Fibroblast of lung (primary cell): ENCODE results near the gene CLASP1. TPM values are rescaled to one million over a fixed set of nuclear protein-coding genes. Genes with fewer than 3 reads are reported as not detected.
A peak's percentile ranks its signal among the peaks of the same experiment; 100 is the strongest.

Source experiments
- DNase-seq, 2 donors: peaks; one replicate each; pipeline versions ENCODE4 v3.0.0 to v3.0.0-alpha.2; 2010; ENCODE audit warnings: low read depth in 2 of 2
- H2AFZ ChIP-seq: 2 replicates; pipeline ENCODE4 v1.5.1; 2012; ENCODE audit warnings: low read length, control low read depth, inconsistent platforms
- H3K27ac ChIP-seq: 2 replicates; pipeline ENCODE4 v1.5.1; 2011; ENCODE audit warnings: low read length, control low read depth; ENCODE audit not compliant: insufficient read depth
- H3K27me3 ChIP-seq: 2 replicates; pipeline ENCODE4 v1.5.1; 2011; ENCODE audit warnings: mild to moderate bottlenecking, low read length; ENCODE audit not compliant: control insufficient read depth, insufficient read depth
- H3K36me3 ChIP-seq: 2 replicates; pipeline ENCODE4 v1.5.1; 2011; ENCODE audit warnings: low read length; ENCODE audit not compliant: control insufficient read depth, insufficient read depth
- H3K4me1 ChIP-seq: 2 replicates; pipeline ENCODE4 v1.5.1; 2011; ENCODE audit warnings: low read length; ENCODE audit not compliant: control insufficient read depth, insufficient read depth; ENCODE audit errors: extremely low read depth
- H3K4me2 ChIP-seq: 2 replicates; pipeline ENCODE4 v1.5.1; 2011; ENCODE audit warnings: low read length, control low read depth; ENCODE audit not compliant: insufficient read depth; ENCODE audit errors: extremely low read depth
- H3K4me3 ChIP-seq, 4 experiments: fragments of 200-600 bp in 1 of 4; sonication (generic) in 1 of 4; replicated peaks in 1 of 4; 2 replicates each; pipeline ENCODE4 v1.5.1; 2011 to 2016; ENCODE audit warnings: low read length in 4 of 4, low read depth in 3 of 4, mild to moderate bottlenecking in 3 of 4, control low read depth in 2 of 4, inconsistent platforms in 1 of 4, mixed read lengths in 1 of 4; ENCODE audit not compliant: insufficient read depth in 1 of 4; ENCODE audit errors: control extremely low read depth in 1 of 4
- H3K79me2 ChIP-seq: 2 replicates; pipeline ENCODE4 v1.5.1; 2012; ENCODE audit warnings: mild to moderate bottlenecking, low read length, inconsistent platforms; ENCODE audit not compliant: control insufficient read depth, insufficient read depth
- H3K9ac ChIP-seq: 2 replicates; pipeline ENCODE4 v1.5.1; 2011; ENCODE audit warnings: mild to moderate bottlenecking, low read length, control low read depth; ENCODE audit not compliant: insufficient read depth
- H3K9me3 ChIP-seq: 2 replicates; pipeline ENCODE4 v1.5.1; 2012; ENCODE audit warnings: low read depth, low read length; ENCODE audit not compliant: control insufficient read depth, insufficient read depth
- H4K20me1 ChIP-seq: 2 replicates; pipeline ENCODE4 v1.5.1; 2011; ENCODE audit warnings: low read length; ENCODE audit not compliant: control insufficient read depth, insufficient read depth; ENCODE audit errors: extremely low read depth
- EZH2 ChIP-seq: IDR thresholded peaks from 2 replicates; pipeline ENCODE4 v1.5.1; 2012; ENCODE audit warnings: low read length, control low read depth, mild to moderate bottlenecking; ENCODE audit errors: missing control alignments
- polyA plus RNA-seq, 2 donors: library from polyadenylated mRNA; depleted of rRNA in 1 of 2; stranded (reverse) in 1 of 2; unstranded in 1 of 2; fragments of >200 nt; gene quantifications; 2 replicates each; pipeline ENCODE4 v1.2.1, GENCODE V29; 2011 to 2012; ENCODE audit warnings: missing spikeins in 1 of 2
- total RNA-seq: library from RNA; depleted of rRNA; stranded (reverse); fragments of >200 nt; gene quantifications from 2 replicates; pipeline ENCODE4 v1.2.1, GENCODE V29; 2014
- TF ChIP-seq, protein P1 (sequence below), 2 donors: IDR thresholded peaks in 1 of 2; conservative IDR thresholded peaks in 1 of 2; 1 replicate in 1 of 2; 2 replicates in 1 of 2; pipeline ENCODE4 v1.5.1; 2011 to 2012; ENCODE audit warnings: low read length in 2 of 2, control low read depth in 1 of 2, inconsistent platforms in 1 of 2, low read depth in 1 of 2, mild to moderate bottlenecking in 1 of 2

CLASP1 gene
- total and polyA plus RNA-seq, 2 donors (not counting 1 experiment from before 2014, with no cell fraction given): 6.0 to 48.4 TPM

DNA sequence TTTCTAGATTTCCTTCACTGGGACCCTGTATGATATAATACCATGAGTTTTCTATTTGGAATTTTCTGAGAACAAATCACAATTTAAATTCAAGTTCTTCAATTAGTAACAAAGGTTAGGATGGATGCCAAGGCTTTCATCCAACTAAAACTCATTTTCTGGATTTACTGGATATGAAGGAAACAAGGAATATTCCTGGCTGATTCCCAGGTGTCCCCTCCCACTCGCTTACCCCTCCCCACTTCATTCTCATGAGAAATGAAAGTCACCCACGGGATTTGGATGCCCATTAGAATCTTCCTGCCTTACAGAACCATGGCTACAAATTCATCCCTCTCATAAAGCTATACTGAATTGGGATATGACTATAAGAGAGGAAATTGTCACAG lies 78.6 kb downstream of the CLASP1 start:
- TF ChIP-seq, protein P1, sequence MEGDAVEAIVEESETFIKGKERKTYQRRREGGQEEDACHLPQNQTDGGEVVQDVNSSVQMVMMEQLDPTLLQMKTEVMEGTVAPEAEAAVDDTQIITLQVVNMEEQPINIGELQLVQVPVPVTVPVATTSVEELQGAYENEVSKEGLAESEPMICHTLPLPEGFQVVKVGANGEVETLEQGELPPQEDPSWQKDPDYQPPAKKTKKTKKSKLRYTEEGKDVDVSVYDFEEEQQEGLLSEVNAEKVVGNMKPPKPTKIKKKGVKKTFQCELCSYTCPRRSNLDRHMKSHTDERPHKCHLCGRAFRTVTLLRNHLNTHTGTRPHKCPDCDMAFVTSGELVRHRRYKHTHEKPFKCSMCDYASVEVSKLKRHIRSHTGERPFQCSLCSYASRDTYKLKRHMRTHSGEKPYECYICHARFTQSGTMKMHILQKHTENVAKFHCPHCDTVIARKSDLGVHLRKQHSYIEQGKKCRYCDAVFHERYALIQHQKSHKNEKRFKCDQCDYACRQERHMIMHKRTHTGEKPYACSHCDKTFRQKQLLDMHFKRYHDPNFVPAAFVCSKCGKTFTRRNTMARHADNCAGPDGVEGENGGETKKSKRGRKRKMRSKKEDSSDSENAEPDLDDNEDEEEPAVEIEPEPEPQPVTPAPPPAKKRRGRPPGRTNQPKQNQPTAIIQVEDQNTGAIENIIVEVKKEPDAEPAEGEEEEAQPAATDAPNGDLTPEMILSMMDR (conservative IDR thresholded peaks at IDR 0.05 in 1 of 2, IDR thresholded peaks at IDR 0.05 in 1 of 2; ENCODE audit: low read depth in 1 of 2, low read length in 2 of 2): no peak
- no peak for TF ChIP-seq EZH2
- no peak overlapping the region for H3K9ac ChIP-seq
- no peaks in the 10 kb centered on the region for H3K9me3 ChIP-seq
- H4K20me1 ChIP-seq: no peaks in the 10 kb centered on the region
- H3K4me1 ChIP-seq: no peaks in the 10 kb centered on the region
- H2AFZ ChIP-seq: no peak overlapping the region
- peaks cover 5% of the 10 kb centered on the region for H3K79me2 ChIP-seq
- no peaks in the 10 kb centered on the region for H3K36me3 ChIP-seq
- H3K27ac ChIP-seq: no peak overlapping the region
- no peaks in the 10 kb centered on the region for H3K27me3 ChIP-seq
- H3K4me2 ChIP-seq: no peak overlapping the region
- no peak overlapping the region for H3K4me3 ChIP-seq
- peak in 1 of 2 donors; percentile 44 for DNase-seq

DNA sequence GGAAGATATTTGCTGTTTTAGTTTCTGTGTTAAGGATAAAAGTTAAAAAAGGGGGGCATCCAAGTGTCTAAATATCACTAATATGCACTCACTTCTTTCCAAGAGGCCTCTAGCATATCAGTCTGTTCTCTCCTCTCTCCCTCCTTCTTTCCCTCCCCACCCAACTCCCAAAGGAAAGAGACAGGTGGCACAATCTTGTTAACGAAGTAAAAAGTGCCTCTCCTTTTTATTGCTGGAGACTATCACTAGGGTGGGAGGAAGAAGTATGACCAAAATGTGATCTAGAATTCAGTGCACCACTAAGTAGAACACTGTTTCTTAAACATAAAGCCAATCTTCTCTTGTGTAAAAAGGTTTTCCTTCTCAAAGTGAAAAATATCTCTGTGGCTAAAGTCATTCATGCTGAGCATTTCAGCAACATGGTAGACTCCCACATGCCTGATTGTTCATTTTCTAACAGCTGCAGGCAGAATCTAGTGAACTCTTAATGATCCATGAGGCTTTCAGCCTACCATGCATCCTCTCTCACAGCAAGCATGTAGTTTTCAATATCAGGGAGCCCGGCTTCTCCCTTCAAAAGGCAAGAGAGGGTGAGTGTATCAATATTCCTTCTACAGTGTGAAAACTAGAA lies 79.1 kb downstream of the CLASP1 start:
- no peak overlapping the region for H3K4me3 ChIP-seq
- no peak overlapping the region for H3K9ac ChIP-seq
- no peaks in the 10 kb centered on the region for H3K27me3 ChIP-seq
- no peaks in the 10 kb centered on the region for H3K9me3 ChIP-seq
- DNase-seq: peak in 1 of 2 donors; percentile 21
- peaks cover 6% of the 10 kb centered on the region for H3K79me2 ChIP-seq
- no peak overlapping the region for H2AFZ ChIP-seq
- TF ChIP-seq, protein P1 (conservative IDR thresholded peaks at IDR 0.05 in 1 of 2, IDR thresholded peaks at IDR 0.05 in 1 of 2; ENCODE audit: low read depth in 1 of 2, low read length in 2 of 2): no peak
- H3K36me3 ChIP-seq: no peaks in the 10 kb centered on the region
- H3K27ac ChIP-seq: no peak overlapping the region
- H4K20me1 ChIP-seq: no peaks in the 10 kb centered on the region
- no peak overlapping the region for H3K4me2 ChIP-seq
- no peaks in the 10 kb centered on the region for H3K4me1 ChIP-seq

GRCh38 chr2:121567957-121568409 lies 81.3 kb downstream of the CLASP1 start:
- peaks cover 7% of the 10 kb centered on the region for H3K79me2 ChIP-seq
- DNase-seq: peak; percentile 50 to 63
- no peak overlapping the region for H3K4me2 ChIP-seq
- no peaks in the 10 kb centered on the region for H4K20me1 ChIP-seq
- no peaks in the 10 kb centered on the region for H3K9me3 ChIP-seq
- no peaks in the 10 kb centered on the region for H3K27me3 ChIP-seq
- no peaks in the 10 kb centered on the region for H3K36me3 ChIP-seq
- no peaks in the 10 kb centered on the region for H3K4me1 ChIP-seq
- TF ChIP-seq, protein P1 (conservative IDR thresholded peaks at IDR 0.05 in 1 of 2, IDR thresholded peaks at IDR 0.05 in 1 of 2; ENCODE audit: low read depth in 1 of 2, low read length in 2 of 2): no peak
- no peak for TF ChIP-seq EZH2
- no peak overlapping the region for H3K4me3 ChIP-seq
- no peak overlapping the region for H3K9ac ChIP-seq
- H3K27ac ChIP-seq: no peak overlapping the region
- H2AFZ ChIP-seq: no peak overlapping the region
